ENCODE data around the gene ABI2.
"Not testable (repeated sequence)": the region's sequence is repeated elsewhere in the genome, so short reads cannot be mapped to it uniquely, and the experiment has no call there.

Gene ABI2
- total RNA-seq: 24.6 to 30.5 reads per million in 2 donors

- peak; percentile 37 to 49 (median 43) for DNase-seq
Observed at GRCh38 chr2:203327901-203328759, at the start of gene ABI2. Gene ABI2, plus strand, starts transcription at chr2:203328394. Its CDS starts 121 bp downstream, at chr2:203328515.

GRCh38 chr2:203279288-203279687 lies 48.9 kb upstream of the ABI2 start:
- DNase-seq: no peak

DNA sequence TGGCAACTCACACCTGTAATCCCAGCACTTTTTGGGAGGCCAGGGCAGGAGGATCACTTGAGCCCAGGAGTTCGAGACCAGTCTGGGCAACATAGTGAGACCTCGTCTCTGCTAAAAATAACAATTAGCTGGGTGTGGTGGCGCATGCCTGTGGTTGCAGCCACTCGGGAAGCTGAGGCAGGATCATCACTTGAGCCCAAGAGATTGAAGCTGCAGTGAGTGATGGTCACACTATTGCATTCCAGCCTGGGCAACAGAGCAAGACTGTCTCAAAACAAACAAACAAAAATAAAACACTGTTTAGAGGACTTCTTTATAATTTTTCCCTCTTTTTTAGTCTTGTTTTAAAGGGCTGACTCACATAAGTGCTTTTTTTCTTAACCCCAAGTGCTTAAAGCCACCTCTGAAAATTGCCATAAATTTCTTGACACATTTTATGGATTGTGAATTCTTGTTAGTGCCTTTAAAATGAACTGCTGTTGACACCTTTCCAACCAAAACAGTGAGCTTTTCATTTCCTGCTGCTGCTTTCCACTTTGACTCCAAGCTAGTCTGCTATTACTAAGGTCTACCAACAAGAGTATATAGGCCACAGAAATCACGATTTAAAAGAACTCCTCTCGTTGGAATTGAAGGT lies 47.6 kb upstream of the ABI2 start:
- DNase-seq: no peak

DNA sequence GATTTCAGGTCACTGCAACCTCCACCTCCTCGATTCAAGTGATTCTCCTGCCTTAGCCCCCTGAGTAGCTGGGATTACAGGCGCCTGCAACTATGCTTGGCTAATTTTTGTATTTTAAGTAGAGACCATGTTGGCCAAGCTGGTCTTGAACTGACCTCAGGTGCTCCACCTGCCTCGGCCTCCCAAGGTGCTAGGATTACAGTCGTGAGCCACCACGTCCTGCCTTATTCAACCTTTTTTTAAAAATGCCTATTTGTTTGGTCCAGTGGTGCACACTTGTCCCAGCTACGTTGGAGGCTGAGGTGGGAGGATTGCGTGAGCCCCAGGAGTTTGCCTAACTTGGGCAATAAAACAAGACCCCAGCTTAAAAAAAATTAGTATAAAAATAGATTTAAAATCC lies 46.1 kb upstream of the ABI2 start:
- no peak for DNase-seq

DNA sequence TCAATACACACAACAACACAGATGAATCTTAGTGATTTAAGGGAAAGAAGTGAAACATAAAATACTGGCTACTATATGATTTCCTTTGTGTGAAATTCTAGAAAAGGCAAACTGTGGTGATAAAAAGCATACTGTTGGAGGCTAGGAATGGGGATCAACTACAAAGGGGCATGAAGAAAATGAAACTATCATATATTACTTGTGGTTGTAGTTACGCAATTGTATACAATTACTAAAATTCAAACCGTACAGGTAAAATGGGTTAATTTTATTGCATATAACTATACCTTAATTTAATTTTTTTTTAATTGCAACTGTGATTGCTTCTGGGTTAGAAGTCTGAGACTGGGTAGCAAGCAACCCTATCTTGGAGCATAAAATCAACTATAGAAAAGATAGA lies 41.7 kb upstream of the ABI2 start:
- DNase-seq: no peak

GRCh38 chr2:203301667-203302066 lies 26.5 kb upstream of the ABI2 start:
- DNase-seq: no peak

DNA sequence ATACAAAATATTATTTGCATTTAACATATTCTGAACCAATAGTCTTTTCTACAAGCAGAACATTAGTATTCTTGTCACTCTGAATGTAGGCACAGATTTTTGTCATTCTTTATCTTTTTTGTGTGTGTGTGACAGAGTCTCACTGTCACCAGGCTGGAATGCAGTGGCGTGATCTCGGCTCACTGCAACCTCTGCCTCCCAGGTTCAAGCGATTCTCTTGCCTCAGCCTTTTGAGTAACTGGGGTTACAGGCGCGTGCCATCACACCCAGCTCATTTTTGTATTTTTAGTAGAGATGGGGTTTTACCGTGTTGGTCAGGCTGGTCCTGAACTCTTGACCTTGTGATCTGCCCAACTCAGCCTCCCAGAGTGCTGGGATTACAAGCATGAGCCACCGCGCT lies 25.6 kb upstream of the ABI2 start:
- DNase-seq: not testable (repeated sequence)

GRCh38 chr2:203310688-203311436 lies 17.3 kb upstream of the ABI2 start:
- DNase-seq: no peak

DNA sequence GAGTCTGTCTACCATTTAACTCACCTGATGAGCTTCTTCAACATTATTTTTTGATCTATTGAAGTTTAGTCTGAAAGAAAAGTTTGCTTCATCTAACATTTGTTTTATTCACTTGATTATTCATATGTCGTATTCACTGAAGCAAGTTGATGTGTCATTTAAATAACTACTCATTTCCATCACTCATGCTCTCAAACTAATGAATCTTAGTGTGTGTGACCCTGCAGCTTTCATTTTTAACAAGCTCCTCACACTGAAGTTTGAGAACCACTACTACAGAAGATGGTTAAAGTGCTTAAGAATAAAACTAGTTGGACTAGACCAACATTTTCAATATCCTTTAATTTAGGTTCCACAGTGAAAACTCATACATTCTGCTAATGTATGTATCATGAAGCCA lies 1.8 kb upstream of the ABI2 start:
- DNase-seq: peak in 1 of 5 experiments; percentile 32

DNA sequence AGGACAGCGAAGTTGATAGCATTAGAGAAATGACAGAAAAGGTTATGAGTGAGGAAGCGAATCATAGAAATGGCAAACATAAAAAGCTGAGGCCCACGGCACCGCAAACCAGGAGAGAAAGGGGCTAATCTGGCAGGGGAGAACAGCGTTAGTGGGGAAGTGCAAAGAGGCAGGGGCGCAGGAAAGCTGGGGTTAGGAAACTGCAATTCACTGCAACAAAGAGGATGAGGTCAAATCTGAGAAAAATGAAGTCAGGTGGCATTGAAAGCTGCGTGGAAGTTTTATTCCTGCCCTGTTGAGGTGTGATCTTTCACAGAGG lies 653 bp upstream of the ABI2 start:
- DNase-seq: no peak

GRCh38 chr2:203328760-203329540 lies 756 bp downstream of the ABI2 start:
- peak in 4 of 5 experiments; percentile 10 to 26 (median 16) for DNase-seq

- DNase-seq: no peak
Observed at GRCh38 chr2:203330434-203330833, 2.2 kb downstream of the ABI2 start.

GRCh38 chr2:203338322-203338721 lies 10.1 kb downstream of the ABI2 start:
- DNase-seq: no peak

DNA sequence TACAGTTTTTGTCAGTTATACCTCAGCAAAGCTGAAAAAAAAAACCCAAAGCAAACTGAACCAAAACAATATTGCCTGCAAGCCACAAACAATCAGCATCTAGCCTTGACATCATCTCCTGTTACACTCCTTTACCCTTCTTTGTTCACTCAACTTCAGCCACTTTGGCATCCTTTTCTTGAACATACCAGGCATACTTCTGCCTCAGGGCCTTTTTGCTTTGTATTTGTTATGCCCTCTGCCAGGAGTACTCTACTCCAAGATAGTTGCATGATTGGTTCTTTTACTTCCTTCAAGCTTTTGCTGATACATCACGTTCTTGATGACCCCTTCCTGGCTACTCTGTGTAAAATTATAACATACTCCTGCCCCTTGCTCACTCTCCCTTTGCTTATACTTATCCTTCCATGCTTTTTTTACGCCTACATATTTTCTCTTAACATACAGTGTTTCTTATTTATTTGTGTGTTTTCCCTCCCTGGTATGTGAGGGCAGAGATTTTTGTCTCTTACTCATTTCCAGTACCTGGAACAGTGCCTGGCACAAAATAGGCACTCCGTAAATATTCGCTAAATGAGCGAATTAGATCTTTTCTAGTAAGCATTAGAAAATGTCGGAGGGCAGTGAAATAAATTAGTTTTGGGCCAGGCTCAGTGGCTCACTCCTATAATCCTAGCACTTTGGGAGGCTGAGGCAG lies 12.7 kb downstream of the ABI2 start:
- DNase-seq: no peak

DNA sequence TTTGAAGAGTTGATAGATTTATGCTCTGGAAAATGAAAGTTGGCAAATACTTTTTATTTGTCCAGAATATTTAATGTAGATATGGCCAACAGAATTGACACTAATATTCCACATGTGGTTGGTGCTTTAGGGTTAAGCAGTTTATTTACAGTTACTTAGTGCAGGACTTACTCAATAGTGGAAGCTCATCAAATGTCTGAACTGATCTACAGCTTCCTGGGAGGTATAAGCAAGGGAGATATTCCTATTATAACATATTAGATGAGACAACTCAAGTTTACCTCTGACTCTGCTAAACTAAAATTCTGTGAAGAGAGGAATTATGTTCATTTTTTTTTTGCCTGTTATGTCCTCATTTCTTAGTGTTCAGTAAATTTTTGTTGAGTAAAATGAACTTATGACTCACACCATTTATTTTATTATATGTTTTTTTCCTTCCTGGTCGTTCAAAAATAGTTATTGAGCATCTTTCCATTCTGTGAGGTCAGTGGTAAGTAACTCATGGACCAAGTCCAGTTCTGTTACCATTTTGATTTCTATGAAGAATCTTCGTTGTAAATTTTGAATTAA lies 13.6 kb downstream of the ABI2 start:
- no peak for DNase-seq

DNA sequence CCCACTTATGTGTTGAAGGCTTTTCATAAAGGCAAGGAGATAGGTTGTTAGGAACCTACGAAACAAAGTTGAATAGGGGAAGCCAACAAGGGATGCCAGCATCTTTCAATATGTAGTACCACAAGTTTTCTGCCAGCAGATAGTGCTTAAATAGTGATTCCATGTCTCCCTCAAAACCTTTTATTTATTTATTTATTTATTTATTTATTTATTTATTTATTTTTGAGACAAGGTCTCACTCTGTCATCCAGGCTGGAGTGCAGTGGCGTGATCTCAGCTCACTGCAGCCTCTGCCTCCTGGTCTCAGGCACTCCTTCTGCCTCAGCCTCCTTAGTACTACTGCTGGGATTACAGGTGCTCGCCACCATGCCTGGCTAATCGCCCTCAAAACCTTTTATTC lies 14.2 kb downstream of the ABI2 start:
- not testable (repeated sequence) for DNase-seq

DNA sequence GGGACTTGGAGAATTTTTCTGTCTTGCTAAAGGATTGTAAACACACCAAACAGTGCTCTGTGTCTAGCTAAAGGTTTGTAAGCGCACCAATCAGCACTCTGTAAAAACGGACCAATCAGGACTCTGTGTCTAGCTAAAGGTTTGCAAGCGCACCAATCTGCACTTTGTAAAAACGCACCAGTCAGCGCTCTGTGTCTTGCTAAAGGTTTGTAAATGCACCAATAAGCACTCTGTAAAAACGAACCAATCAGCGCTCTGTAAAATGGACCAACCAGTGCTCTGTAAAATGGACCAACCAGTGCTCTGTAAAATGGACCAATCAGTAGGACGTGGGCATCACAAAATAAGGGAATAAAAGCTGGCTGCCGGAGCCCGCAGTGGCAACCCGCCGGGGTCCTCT lies 16.5 kb downstream of the ABI2 start:
- DNase-seq: no peak

DNA sequence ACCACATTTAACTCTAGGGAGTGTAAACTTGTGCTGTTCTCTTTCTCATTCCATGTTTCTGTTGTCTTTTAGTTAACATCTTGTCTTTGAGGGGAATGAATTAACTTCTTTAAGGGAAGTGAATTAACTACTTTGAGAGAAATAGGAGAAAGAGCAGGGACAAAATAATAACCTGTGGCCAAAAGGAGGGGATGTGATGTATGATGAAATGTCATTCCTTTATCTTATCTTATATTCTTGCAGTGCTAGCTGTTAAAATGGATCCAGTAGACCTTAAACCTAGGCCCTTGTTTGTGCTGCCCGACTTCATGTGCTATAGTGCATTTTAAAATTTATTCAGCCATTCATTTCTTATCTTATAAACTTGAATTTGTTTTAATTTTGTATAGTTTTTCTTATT lies 18.4 kb downstream of the ABI2 start:
- DNase-seq: no peak

DNA sequence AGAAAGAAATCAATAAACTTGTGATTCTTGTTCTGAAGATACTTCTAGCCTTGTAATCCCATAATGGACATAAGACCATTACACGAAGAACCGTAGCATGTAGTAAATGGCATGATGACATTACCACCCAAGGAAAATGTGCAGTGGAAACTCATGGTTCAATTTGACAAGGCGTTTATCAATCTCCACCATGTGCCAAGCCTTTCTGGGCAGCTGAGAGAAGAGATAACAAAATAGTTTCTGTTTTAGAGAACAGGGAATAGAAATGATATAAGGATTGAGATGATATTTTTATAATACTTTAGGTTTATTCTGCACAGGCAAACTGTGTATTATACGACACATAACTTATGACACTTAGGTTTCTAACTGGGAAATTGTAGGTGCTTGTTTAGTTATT lies 19.2 kb downstream of the ABI2 start:
- DNase-seq: no peak

DNA sequence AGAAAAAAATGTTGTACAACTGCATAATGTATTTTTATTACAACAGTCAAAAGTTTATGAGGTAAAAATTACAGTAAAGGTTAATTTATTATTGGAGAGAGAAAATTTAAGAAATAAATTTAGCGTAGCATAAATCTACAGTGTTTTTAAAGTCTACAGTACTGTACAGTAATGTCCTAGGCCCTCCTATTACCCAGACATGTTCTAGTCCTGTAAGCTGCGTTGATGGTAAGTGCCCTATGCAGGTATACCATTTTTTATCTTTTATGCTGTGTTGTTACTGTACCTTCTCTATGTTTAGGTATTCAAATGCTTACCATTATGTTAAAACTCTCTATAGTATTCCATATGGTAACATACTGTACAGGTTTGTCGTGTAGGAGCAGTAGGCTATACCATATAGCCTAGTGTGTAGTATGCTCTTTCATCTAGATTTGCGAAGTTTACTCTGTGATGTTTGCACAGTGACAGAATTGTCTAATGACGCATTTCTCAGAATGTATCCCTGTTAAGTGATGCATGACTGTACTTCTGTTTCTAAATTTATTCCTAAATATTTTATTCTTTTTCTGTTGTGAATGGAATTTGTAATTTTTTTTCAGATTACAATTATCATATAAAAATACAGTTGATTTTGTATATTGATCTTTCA lies 24.5 kb downstream of the ABI2 start:
- DNase-seq: no peak

DNA sequence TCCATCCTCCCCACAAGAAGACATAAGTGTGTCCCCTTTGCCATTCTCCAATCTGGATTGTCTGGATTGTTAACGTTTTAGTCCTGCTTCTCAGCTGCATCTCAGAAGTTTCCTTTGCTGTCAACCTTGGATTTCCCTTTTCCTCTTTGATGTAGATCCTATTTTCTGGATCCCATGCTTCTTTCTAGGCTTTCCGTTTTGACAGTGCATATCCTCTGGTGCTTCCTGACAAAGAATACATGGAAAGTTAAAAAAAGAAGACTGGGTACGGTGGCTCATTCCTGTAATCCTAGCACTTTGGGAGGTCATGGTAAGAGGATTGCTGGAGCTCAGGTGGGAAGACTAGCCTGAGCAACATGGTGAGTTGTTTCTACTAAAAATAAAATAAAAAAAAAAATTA lies 26.8 kb downstream of the ABI2 start:
- no peak for DNase-seq
